Gastroesophageal sphincter (tissue), 4 donors: ENCODE data around the gene ANO7. TPM values are rescaled to one million over a fixed set of nuclear protein-coding genes. Genes with fewer than 3 reads are reported as not detected.

Experiments
- ATAC-seq: fragments of 150-250 bp; one replicate; pipeline ENCODE4 v1.9.1; 2016; ENCODE audit warnings: mild to moderate bottlenecking, moderate library complexity
- H3K27ac ChIP-seq, 4 donors: fragments of 200-600 bp; sonication (generic) in 3 of 4; 1 replicate in 3 of 4; 2 replicates in 1 of 4; pipeline ENCODE4 v1.5.1; 2016 to 2019
- H3K27me3 ChIP-seq: fragments of 200-600 bp; sonication (generic); one replicate; pipeline ENCODE4 v1.5.1; 2019
- H3K36me3 ChIP-seq, 2 donors: fragments of 200-600 bp; sonication (generic); one replicate each; pipeline ENCODE4 v1.5.1; 2019; ENCODE audit warnings: control low read depth in 1 of 2
- H3K4me1 ChIP-seq, 3 donors: fragments of 200-600 bp; sonication (generic); 1 replicate in 2 of 3; 2 replicates in 1 of 3; pipeline ENCODE4 v1.5.1; 2016 to 2019; ENCODE audit warnings: control low read depth in 2 of 3
- H3K4me3 ChIP-seq, 2 donors: fragments of 200-600 bp; sonication (generic); one replicate each; pipeline ENCODE4 v1.5.1; 2019; ENCODE audit warnings: mild to moderate bottlenecking in 1 of 2, moderate library complexity in 1 of 2
- H3K9me3 ChIP-seq, 3 donors: fragments of 200-600 bp; sonication (generic); one replicate each; pipeline ENCODE4 v1.5.1; 2017 to 2019; ENCODE audit warnings: control low read depth in 2 of 3
- EP300 ChIP-seq: sonication (generic); formaldehyde crosslinking; IDR thresholded peaks from one replicate; pipeline ENCODE4 v1.6.1; 2017; ENCODE audit warnings: antibody characterized with exemption, mild to moderate bottlenecking
- POLR2A ChIP-seq, 2 donors: fragments of 450-650 bp; IDR thresholded peaks; one replicate each; pipeline ENCODE4 v1.6.1; 2017; ENCODE audit warnings: antibody characterized with exemption in 2 of 2, mild to moderate bottlenecking in 2 of 2, moderate library complexity in 1 of 2
- POLR2AphosphoS5 ChIP-seq: sonication (generic); formaldehyde crosslinking; IDR thresholded peaks from one replicate; pipeline ENCODE4 v1.6.1; 2017; ENCODE audit warnings: antibody characterized with exemption
- WGBS, 2 donors: methylation state at CpG; one replicate each; pipeline ENCODE4 v1.1.5; 2018; ENCODE audit warnings: low coverage in 1 of 2; 5-methylcytosine and 5-hydroxymethylcytosine counted together
- total RNA-seq, 4 donors: library from RNA; depleted of rRNA; stranded (reverse); fragments of >200 nt; gene quantifications; one replicate each; pipeline ENCODE4 v1.1.0, GENCODE V29; 2016
- TF ChIP-seq, protein P1 (sequence below), 4 experiments: fragments of 200-600 bp in 2 of 4; fragments of 450-650 bp in 2 of 4; sonication (generic) in 1 of 4; IDR thresholded peaks; one replicate each; pipeline ENCODE4 v1.5.1; 2017 to 2019; ENCODE audit warnings: antibody characterized with exemption in 4 of 4, mild to moderate bottlenecking in 2 of 4, moderate library complexity in 2 of 4

ANO7 gene
- total RNA-seq, 4 donors from 2014 or later = 0.16 to 0.81 (median 0.53) TPM

DNA sequence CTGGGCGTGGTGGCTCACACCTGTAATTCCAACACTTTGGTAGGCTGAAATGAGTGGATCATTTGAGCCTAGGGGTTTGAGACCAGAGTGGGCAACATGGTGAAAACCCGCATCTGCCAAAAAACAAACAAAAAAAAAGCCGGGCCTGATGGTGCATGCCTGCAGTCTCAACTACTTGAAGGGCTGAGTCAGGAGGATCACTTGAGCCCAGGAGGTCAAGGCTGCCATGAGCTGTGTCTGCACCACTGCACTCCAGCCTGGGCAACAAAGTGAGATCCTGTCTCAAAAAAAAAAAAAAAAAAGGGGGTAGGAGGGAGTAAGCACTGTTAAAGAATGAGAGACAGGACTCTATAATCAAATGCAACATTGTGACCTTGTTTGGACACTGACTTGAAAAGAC lies 72.4 kb downstream of the ANO7 start:
- Histone ChIP-seq H3K4me3 (no peak overlapping the region), H3K4me1 (peaks cover 0 to 15% (median 0%) of the 10 kb centered on the region in 3 donors), H3K36me3 (peaks cover under 1 to 96% of the 10 kb centered on the region in 2 donors), H3K27ac (no peak overlapping the region), H3K27me3 (no peaks in the 10 kb centered on the region), H3K9me3 (no peaks in the 10 kb centered on the region)
- TF ChIP-seq POLR2AphosphoS5 = no peak
- no peak for TF ChIP-seq EP300
- TF ChIP-seq, protein P1, sequence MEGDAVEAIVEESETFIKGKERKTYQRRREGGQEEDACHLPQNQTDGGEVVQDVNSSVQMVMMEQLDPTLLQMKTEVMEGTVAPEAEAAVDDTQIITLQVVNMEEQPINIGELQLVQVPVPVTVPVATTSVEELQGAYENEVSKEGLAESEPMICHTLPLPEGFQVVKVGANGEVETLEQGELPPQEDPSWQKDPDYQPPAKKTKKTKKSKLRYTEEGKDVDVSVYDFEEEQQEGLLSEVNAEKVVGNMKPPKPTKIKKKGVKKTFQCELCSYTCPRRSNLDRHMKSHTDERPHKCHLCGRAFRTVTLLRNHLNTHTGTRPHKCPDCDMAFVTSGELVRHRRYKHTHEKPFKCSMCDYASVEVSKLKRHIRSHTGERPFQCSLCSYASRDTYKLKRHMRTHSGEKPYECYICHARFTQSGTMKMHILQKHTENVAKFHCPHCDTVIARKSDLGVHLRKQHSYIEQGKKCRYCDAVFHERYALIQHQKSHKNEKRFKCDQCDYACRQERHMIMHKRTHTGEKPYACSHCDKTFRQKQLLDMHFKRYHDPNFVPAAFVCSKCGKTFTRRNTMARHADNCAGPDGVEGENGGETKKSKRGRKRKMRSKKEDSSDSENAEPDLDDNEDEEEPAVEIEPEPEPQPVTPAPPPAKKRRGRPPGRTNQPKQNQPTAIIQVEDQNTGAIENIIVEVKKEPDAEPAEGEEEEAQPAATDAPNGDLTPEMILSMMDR (IDR thresholded peaks at IDR 0.05) = no peak
- TF ChIP-seq POLR2A (IDR thresholded peaks at IDR 0.05) = no peak
- no peak for ATAC-seq
- 89 to 92% methylated on average over 3 of the region's 3 CpGs for WGBS, 2 donors

DNA sequence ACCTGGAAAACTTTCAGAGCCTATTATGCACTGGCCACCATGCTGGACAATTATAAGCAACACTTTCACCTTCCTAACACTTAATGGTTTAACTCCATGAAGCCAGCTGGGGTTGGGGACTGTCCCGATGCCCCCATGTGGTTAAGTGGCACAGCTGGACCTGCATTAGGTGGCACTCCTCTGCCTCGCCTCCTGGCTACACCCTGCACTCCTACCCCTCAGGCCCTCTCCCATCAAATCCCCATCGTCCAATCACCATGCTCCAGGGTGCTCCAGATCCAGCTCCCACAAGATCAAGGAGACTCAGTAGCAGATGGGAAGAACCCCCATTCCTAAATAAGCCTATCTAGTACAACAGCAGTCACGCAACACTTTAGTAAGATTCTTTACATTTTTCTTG lies 73.2 kb downstream of the ANO7 start:
- Histone ChIP-seq H3K4me1 (peaks cover 0 to 15% (median 0%) of the 10 kb centered on the region in 3 donors), H3K9me3 (no peaks in the 10 kb centered on the region), H3K36me3 (peaks cover 0 to 96% of the 10 kb centered on the region in 2 donors), H3K27ac (no peak overlapping the region), H3K27me3 (no peaks in the 10 kb centered on the region), H3K4me3 (no peak overlapping the region)
- no peak for TF ChIP-seq EP300
- TF ChIP-seq POLR2AphosphoS5 = no peak
- no peak for TF ChIP-seq POLR2A (IDR thresholded peaks at IDR 0.05)
- TF ChIP-seq, protein P1 (IDR thresholded peaks at IDR 0.05) = no peak
- 80 to 100% methylated on average over 1 to 4 of the region's 4 CpGs for WGBS, 2 donors
- ATAC-seq = no peak

DNA sequence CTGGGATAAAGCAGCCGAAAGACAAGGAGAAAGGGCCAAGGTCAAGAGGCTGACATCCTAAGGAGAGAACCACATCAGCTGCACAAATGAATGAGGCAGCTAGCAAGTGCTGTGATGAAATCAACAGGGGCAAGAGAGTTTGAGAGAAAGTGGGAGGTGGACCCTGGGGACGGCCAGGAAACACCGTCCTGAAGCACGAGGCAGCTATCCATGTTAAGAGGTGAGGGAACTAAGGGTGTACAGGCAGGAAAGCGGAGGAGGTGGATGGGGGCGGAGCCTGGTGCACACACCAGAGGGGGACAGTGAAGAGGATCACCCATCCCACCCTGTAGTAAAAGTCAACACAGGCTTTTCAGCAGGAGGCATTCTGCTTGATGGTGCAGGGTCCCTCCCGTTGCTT lies 74.6 kb downstream of the ANO7 start:
- TF ChIP-seq EP300 (no peak), POLR2AphosphoS5 (no peak), POLR2A (IDR thresholded peaks at IDR 0.05) (no peak)
- TF ChIP-seq, protein P1 (IDR thresholded peaks at IDR 0.05) = no peak

DNA sequence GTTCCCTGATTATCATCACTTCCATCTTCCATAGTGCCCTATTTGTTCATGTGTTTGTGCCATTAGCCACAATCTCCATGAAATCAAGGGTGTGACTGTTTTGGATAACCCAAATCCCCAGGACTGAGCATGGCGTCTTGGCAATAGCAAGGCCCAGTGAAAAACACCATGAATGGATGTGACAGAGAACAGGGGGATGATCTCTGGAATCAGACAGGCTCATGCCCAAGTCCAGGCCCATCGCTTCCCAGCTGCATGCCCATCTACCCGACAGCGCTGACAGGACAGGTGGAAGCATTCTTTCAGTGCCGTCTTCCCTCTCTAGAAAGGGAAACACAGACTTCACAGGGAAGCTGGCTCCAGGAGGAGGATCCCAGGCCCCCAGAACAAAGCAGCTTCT lies 77.0 kb downstream of the ANO7 start:
- H3K4me1 ChIP-seq = peaks cover 0 to 34% (median 10%) of the 10 kb centered on the region in 3 donors
- WGBS, 2 donors = 60% methylated on average over 2 of the region's 5 CpGs; no CpG with 5 or more reads in 1 of the 2 donors
- TF ChIP-seq, protein P1 (IDR thresholded peaks at IDR 0.05) = no peak
- TF ChIP-seq POLR2AphosphoS5 (no peak), EP300 (no peak), POLR2A (IDR thresholded peaks at IDR 0.05) (no peak)
- no peak for ATAC-seq
- H3K36me3 ChIP-seq = peaks cover 0 to 86% of the 10 kb centered on the region in 2 donors
- no peaks in the 10 kb centered on the region for H3K27me3 ChIP-seq
- H3K4me3 ChIP-seq = no peak overlapping the region
- H3K9me3 ChIP-seq = no peaks in the 10 kb centered on the region
- no peak overlapping the region for H3K27ac ChIP-seq

More for the DNA sequence above, 74.6 kb downstream of the ANO7 start:
- Histone ChIP-seq H3K36me3 (peaks cover 0 to 99% of the 10 kb centered on the region in 2 donors), H3K27ac (no peak overlapping the region), H3K4me3 (no peak overlapping the region), H3K27me3 (no peaks in the 10 kb centered on the region), H3K4me1 (peaks cover 0 to 20% (median 0%) of the 10 kb centered on the region in 3 donors), H3K9me3 (no peaks in the 10 kb centered on the region)
- ATAC-seq = no peak
- 66 to 81% methylated on average over 4 to 6 of the region's 7 CpGs for WGBS, 2 donors

DNA sequence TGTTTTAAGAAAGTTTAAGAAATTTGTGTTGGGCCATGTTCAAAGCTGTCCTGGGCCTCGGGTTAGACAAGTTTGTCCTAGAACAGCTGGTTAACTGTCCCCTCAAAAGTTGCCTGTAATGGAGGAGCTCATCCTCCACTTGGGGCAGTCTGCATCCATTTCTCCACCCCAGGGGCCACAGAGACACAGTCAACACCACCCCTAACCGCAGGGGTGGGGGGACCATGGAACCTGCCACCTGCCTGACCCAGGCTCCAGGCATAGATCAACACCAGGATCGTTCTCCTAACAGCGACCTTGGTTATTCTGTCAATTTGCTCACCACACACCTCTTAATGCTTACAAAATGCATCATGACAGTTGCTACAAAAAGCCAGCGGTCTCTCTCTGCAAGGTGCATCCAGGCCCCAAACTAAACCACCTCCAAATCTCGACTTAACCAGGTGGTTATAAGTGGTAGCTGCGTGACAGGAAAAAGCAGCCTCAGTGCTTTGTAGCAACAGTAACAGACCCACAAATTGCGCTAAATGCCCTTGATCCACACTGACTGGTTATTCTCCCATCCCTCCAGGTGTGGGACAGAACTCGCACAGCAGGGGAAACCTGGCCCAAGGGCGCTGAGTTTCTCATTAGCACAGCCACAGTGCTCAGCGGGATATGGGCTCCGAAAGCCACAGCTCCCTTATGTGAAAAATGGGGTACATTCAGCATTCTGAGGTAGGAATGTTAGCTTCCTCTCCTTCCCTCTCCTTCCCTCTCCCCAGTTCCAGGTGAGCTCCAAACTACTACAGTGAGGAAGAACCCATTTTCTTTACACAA lies 79.0 kb downstream of the ANO7 start:
- Histone ChIP-seq H3K36me3 (peaks cover 0 to 67% of the 10 kb centered on the region in 2 donors), H3K27ac (no peak overlapping the region), H3K4me1 (peaks cover 0 to 46% (median 20%) of the 10 kb centered on the region in 3 donors), H3K9me3 (no peaks in the 10 kb centered on the region), H3K27me3 (no peaks in the 10 kb centered on the region), H3K4me3 (no peak overlapping the region)
- 62 to 68% methylated on average over 5 to 6 of the region's 12 CpGs for WGBS, 2 donors
- TF ChIP-seq EP300 (no peak), POLR2AphosphoS5 (no peak), POLR2A (IDR thresholded peaks at IDR 0.05) (no peak)
- TF ChIP-seq, protein P1 (IDR thresholded peaks at IDR 0.05) = no peak
- ATAC-seq = no peak
